ENCODE measurements around the gene ACSL1.

DNA sequence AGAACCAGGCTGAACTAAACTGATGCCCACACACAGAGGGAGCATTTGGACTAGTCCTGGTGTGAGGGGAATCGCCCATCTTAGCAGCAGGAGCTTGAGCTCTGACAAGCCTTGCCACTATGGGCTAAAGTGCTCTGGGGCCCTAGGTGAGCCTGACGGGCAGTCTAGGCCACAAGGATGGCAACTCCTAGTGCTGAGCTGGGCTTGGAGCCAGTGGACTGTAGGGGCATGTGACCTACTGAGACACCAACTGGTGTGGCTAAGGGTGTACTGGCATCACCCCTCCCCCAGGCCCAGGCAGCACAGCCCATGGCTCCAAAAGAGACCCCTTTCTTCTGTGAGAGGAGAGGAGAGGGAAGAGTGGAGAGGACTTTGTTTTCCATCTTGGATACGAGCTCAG lies 106.4 kb downstream of the ACSL1 start:
- TF ChIP-seq, protein P1, sequence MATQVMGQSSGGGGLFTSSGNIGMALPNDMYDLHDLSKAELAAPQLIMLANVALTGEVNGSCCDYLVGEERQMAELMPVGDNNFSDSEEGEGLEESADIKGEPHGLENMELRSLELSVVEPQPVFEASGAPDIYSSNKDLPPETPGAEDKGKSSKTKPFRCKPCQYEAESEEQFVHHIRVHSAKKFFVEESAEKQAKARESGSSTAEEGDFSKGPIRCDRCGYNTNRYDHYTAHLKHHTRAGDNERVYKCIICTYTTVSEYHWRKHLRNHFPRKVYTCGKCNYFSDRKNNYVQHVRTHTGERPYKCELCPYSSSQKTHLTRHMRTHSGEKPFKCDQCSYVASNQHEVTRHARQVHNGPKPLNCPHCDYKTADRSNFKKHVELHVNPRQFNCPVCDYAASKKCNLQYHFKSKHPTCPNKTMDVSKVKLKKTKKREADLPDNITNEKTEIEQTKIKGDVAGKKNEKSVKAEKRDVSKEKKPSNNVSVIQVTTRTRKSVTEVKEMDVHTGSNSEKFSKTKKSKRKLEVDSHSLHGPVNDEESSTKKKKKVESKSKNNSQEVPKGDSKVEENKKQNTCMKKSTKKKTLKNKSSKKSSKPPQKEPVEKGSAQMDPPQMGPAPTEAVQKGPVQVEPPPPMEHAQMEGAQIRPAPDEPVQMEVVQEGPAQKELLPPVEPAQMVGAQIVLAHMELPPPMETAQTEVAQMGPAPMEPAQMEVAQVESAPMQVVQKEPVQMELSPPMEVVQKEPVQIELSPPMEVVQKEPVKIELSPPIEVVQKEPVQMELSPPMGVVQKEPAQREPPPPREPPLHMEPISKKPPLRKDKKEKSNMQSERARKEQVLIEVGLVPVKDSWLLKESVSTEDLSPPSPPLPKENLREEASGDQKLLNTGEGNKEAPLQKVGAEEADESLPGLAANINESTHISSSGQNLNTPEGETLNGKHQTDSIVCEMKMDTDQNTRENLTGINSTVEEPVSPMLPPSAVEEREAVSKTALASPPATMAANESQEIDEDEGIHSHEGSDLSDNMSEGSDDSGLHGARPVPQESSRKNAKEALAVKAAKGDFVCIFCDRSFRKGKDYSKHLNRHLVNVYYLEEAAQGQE (IDR thresholded peaks at IDR 0.05; ENCODE audit: low read depth): no peak
- TF ChIP-seq, protein P2, sequence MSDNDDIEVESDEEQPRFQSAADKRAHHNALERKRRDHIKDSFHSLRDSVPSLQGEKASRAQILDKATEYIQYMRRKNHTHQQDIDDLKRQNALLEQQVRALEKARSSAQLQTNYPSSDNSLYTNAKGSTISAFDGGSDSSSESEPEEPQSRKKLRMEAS (IDR thresholded peaks at IDR 0.05): no peak
- TF ChIP-seq, protein P3, sequence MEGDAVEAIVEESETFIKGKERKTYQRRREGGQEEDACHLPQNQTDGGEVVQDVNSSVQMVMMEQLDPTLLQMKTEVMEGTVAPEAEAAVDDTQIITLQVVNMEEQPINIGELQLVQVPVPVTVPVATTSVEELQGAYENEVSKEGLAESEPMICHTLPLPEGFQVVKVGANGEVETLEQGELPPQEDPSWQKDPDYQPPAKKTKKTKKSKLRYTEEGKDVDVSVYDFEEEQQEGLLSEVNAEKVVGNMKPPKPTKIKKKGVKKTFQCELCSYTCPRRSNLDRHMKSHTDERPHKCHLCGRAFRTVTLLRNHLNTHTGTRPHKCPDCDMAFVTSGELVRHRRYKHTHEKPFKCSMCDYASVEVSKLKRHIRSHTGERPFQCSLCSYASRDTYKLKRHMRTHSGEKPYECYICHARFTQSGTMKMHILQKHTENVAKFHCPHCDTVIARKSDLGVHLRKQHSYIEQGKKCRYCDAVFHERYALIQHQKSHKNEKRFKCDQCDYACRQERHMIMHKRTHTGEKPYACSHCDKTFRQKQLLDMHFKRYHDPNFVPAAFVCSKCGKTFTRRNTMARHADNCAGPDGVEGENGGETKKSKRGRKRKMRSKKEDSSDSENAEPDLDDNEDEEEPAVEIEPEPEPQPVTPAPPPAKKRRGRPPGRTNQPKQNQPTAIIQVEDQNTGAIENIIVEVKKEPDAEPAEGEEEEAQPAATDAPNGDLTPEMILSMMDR (IDR thresholded peaks at IDR 0.05 in 2 of 3, conservative IDR thresholded peaks at IDR 0.05 in 1 of 3; ENCODE audit: borderline replicate concordance in 1 of 3, insufficient read depth in 1 of 3, low read depth in 2 of 3, low read length in 2 of 3): no peak
- TF ChIP-seq EZH2 (IDR thresholded peaks at IDR 0.05) (no peak), EGR1 (IDR thresholded peaks at IDR 0.05; ENCODE audit: low read depth) (no peak), EZH2phosphoT487 (IDR thresholded peaks at IDR 0.05; ENCODE audit: borderline replicate concordance) (no peak), FOSL1 (IDR thresholded peaks at IDR 0.05; ENCODE audit: low read depth) (no peak), POLR2AphosphoS5 (IDR thresholded peaks at IDR 0.05; ENCODE audit: low read depth, low read length) (no peak), JUND (IDR thresholded peaks at IDR 0.05) (no peak), CEBPB (IDR thresholded peaks at IDR 0.05; ENCODE audit: low read depth) (no peak)
